NCI-H82 (cell line): ENCODE data around the gene KRTCAP2.
"Not testable (repeated sequence)": the region's sequence is repeated elsewhere in the genome, so short reads cannot be mapped to it uniquely, and the experiment has no call there.

Experiments used
- DNase-seq: peaks from one replicate; lab custom pipeline; 2025; lab: John Stamatoyannopoulos, UW

The KRTCAP2 gene

DNA sequence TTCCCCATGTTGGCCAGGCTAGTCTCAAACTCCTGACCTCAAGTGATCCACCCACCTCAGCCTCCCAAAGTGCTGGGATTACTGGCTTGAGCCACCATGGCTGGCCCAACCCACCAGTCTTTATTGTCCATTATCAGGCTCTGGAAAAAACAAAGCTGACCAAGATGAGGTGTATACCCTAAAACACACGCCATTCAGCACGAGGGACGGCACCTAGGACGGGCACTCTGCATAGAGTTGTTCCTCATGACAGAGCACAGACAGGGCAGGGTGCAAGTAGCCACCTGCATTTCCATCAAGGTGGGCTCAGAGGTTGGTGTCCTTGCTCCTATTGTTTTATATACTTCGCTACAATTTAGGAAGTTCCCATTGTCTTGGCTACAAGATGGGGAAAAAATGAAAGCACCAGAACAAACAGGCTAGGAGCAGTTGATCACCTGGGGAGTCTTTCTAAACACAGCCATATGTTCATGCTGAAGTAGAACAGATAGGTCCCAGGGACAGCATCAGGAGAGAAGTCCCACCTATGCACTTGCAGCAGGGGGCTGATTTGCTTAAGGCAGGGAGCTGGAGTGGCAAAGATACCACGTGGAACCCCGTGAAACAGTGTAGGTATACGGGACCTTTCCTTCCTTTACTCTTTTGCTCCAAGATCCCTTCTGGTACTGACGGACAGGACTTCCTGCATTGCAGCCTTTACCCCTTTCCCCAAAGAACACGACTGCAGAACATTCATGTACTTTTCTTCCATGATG lies 4.5 kb downstream of the KRTCAP2 start:
- no peak for DNase-seq

DNA sequence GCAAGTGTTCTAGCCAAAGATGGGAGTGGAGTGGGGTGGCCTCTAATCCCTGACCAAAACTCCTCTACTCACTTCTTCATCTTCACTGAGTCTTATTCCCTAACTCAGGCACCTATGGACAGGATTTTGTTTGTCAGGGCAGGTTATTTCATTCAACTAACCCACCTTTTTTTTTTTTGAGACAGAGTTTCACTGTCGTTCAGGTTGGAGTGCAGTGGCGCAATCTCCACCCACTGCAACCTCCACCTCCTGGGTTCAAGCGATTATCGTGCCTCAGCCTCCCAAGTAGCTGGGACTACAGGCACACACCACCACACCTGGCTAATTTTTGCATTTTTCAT lies 5.0 kb downstream of the KRTCAP2 start:
- DNase-seq, result not testable (repeated sequence)

GRCh38 chr1:155167166-155168104 lies 5.7 kb downstream of the KRTCAP2 start:
- peak; percentile 97 for DNase-seq

DNA sequence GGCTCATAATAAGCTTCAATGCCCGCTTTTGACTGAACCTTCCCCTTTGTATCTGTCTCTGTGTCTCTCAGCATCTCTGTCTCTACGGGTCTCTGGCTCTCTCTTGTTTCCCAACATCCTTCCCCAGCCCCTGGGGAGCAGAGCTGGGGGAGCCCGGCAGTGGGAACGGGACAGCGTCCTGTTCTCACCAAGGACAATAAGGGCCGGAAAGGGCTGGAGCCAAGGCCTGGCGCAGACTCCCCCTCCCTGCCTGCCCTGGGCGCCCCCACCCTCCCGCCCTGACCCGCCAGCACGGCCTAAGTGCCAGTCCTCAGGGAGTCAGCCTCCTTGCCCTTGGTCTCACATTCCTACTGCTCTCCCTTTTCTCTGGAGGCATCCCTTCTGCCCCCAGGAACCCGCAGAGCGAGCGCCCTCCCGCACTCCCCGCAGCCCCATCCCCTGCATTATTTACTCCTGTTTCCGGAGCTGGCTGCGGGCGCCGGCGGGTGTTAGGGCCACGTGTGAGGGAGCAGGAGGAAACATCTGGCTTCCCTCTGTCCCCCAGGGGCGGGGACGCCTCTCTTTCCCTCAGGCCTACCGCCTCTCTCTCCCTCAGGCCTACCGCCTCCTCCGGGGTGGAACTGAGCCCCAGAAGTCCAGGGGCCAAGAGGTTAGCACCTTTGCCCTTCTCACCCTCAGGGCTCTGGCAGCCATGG lies 6.5 kb downstream of the KRTCAP2 start:
- DNase-seq, result no peak

GRCh38 chr1:155166051-155166470 lies 7.0 kb downstream of the KRTCAP2 start:
- no peak for DNase-seq

- not testable (repeated sequence) for DNase-seq
These were observed 8.5 kb downstream of the KRTCAP2 start for GRCh38 chr1:155164625-155165024.

DNA sequence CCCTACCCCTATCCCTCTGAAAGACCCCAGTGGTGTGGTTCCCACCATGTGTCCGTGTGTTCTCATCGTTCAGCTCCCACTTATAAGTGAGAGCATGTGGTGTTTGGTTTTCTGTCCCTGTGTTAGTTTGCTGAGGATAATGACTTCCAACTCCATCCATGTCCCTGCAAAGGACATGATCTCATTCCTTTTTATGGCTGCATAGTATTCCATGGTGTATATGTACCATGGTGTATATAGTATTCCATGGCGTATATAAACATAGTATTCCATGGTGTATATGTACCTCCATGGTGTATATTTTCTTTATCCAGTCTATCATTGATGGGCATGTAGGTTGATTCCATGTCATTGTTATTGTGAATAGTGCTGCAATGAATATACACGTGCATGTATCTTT lies 9.3 kb downstream of the KRTCAP2 start:
- not testable (repeated sequence) for DNase-seq

- DNase-seq, result not testable (repeated sequence)
These were observed 10.5 kb downstream of the KRTCAP2 start for GRCh38 chr1:155162631-155163030.

DNA sequence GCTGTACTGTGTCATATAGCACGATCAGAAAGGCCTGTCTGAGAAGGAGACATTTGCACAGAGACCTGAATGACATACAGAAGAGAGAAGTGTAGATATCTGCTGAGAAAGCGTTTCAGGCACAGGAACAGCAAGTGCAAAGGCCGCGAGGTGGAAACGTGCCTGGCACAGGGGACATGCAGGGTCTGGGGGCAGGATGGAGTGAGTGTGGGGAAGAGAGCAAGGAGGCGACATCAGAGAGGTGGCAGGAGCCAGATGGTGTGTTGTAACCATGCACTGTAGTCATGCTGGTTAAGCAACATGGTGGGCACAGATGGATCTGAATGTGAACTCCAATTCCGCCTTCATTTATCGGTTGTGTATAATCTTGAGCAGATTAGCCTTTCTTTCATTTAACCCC lies 13.0 kb downstream of the KRTCAP2 start:
- DNase-seq, result no peak

DNA sequence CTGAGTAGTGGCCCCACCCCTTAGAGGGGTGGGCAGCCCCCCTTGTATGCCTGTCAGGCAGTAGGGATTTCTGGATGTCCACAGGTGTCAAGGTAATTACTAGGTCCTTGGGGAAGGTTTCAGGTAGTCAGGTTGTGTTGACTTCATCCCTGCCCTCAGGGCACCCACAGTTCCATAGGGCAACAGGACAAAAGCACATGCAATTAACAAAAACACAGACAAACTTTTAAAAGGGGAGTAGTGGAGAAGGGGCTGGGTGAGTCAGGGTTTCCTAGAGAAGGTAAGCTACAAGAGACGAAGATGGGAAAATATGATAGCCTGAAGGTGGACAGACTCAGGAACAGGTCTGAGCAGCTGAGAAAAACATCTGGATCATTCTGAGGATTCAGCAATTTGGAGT lies 14.1 kb downstream of the KRTCAP2 start:
- no peak for DNase-seq

DNA sequence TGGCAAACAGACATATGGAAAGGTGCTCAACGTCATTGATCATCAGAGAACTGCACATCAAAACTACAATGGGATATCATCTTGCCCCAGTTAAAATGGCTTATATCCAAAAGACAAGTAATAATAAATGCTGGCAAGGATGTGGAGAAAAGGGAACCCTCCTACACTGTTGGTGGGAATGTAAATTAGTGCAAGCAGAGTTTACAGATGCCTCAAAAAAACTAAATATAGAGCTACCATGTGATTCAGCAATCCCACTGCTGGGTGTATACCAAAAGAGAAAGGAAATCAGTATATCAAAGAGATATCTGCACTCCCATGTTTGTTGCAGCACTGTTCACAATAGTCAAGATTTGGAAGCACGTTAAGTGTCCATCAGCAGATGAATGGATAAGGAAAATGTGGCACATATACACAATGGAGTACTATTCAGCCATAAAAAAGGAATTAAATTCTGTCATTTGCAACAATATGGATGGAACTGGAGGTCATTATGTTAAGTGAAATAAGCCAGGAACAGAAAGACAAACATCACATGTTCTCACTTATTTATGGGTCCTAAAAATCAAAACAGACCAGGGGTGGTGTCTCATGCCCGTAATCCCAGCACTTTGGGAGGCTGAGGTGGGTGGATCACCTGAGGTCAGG lies 17.0 kb downstream of the KRTCAP2 start:
- DNase-seq, result not testable (repeated sequence)

DNA sequence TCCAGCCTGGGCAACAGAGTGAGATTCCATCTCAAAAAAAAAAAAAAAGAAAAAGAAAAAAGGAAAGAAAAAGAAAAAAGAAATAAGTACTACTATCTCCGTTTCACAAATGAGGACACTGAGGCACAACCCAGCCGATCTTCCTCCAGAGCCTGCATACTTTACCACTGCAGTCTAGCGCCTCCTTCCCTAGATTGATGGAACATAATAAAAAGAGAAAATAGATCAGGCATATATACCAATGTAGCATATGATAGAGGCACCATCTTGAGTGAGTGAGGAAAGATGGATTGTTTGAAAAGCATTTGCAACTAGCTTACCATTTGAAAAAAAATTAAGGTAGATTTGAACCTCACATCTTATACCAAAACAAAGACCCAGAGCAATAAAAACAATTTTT lies 27.6 kb downstream of the KRTCAP2 start:
- no peak for DNase-seq

GRCh38 chr1:155141749-155142148 lies 31.4 kb downstream of the KRTCAP2 start:
- no peak for DNase-seq

GRCh38 chr1:155140630-155140953 lies 32.5 kb downstream of the KRTCAP2 start:
- no peak for DNase-seq

DNA sequence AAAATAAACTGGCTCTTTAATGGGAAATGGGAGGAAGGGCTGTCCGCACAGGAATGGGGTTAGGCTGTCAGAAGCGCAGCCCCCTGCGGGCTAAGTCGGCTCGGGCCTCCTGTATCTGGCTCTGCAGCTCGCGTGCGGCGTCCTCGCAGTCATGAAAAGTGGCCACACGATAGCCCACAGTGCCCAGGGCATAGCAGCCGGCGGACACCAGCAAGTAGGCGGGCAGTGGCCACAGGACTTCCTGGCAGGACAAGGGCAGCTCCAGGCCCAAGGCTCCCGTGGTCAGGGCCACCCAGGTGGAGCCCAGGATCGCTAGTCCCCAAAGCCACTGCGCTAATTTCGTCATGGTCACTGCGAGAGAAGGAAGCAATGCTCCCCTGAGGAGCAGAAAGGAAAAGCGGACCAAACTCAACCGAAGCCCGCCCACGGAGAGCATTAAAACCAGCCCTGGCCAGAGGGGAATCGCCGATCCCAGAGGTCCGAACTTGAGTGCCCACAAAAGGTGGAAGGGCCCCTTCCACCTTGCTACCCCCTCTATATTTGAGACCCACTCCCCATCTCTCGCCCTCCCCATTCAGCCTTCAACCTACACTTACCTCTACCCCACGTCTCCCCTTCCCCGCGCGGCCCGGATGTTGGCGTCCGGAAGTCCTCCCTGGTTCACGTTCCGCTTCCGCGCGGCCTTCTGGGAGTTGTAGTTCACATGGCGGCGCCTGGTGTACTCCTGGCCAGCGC lies 33.0 kb downstream of the KRTCAP2 start, which contains the start of gene DPM3:
TSS of gene DPM3 (minus strand) at position 637 of the 735 bp plus-strand sequence. CDS start at position 346, 291 bp downstream.
- DNase-seq, result peak; percentile 96

- no peak for DNase-seq
These were observed 35.8 kb downstream of the KRTCAP2 start for GRCh38 chr1:155137154-155137949.

GRCh38 chr1:155136748-155137147 lies 36.4 kb downstream of the KRTCAP2 start:
- peak; percentile 40 for DNase-seq

DNA sequence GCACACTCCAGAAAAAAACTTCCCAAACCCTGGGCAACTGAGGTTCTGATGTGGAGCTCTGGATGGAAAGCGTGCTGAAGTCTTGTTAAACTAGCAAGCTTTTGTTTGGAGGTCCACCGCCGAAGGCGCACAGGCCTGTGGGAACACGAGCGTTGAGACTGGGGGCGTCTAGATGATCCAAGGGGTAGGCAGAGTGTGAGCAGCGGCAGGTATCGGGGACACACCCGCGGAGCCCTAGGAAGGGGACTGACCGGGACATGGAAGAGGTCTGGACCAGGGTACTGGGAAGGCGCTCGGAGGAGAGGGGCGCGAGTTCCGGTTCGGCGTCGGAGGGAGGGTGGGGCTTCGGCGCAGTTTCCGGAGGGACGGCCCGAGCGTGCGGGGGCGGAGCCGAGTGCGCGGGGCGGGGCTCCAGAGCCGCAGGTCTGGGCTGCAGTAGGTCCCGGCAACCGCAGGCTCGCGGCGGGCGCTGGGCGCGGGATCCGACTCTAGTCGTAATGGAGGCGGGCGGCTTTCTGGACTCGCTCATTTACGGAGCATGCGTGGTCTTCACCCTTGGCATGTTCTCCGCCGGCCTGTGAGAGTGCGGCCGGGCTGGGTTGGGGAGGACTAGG lies 37.6 kb downstream of the KRTCAP2 start, which contains the start of gene SLC50A1:
TSS of gene SLC50A1 (plus strand) at position 438 of the 614 bp plus-strand sequence. CDS start at position 498, 60 bp downstream.
- DNase-seq, result peak; percentile 98

DNA sequence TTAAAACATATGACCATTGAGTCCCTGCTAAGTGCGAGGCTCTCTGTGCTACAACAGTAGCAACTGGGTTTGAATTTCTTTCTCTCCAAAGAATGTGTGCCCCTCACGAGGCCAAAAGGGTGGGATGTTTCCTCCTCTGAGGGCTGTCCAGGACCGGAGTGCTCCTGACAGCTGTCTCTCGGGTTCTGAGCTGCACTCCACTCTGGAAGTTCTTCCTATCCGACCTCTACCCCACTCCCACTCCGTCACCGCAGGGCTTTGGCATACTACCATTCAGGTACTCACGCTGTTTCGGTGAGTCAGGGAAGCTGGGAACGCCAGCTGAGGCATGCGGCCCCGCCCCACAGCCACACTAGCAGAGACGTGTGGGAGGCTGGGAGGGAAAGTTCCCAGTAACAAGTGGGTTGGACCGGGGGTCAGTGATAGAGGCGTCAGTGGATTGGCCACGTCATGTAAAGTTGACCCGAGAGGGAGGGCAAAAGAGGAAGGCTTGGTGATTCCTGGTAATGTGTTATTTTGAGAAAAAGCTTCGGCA lies 38.2 kb downstream of the KRTCAP2 start:
- DNase-seq, result peak; percentile 82

DNA sequence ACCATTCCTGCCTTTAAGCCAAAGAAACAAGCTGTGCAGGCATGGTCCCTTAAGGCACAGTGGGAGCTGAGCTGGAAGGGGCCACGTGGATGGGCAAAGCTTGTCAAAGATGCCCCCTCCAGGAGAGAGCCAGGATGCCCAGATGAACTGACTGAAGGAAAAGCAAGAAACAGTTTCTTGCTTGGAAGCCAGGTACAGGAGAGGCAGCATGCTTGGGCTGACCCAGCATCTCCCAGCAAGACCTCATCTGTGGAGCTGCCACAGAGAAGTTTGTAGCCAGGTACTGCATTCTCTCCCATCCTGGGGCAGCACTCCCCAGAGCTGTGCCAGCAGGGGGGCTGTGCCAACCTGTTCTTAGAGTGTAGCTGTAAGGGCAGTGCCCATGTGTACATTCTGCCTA lies 38.8 kb downstream of the KRTCAP2 start:
- DNase-seq, result no peak
